Keratinocyte (primary cell): ENCODE results near the gene SGIP1. TPM values are rescaled to one million over a fixed set of nuclear protein-coding genes. Genes with fewer than 3 reads are reported as not detected.
A peak's percentile ranks its signal among the peaks of the same experiment; 100 is the strongest.

Source experiments
- DNase-seq: peaks from one replicate; pipeline ENCODE4 v3.0.0-alpha.2; 2011; ENCODE audit warnings: low read depth, missing footprints, low spot score
- FAIRE-seq: peaks from 2 replicates; lab custom pipeline; 2011; peaks lifted over from hg19 to GRCh38; lab: Jason Lieb, UNC
- H2AFZ ChIP-seq: 2 replicates; pipeline ENCODE4 v1.6.0; 2012; ENCODE audit warnings: low read length, control low read depth, inconsistent platforms; ENCODE audit not compliant: control insufficient read depth
- H3K27ac ChIP-seq: 2 replicates; pipeline ENCODE4 v1.5.1; 2011; ENCODE audit warnings: low read length; ENCODE audit not compliant: control insufficient read depth, insufficient read depth
- H3K27me3 ChIP-seq: 3 replicates; pipeline ENCODE4 v1.6.0; 2011; ENCODE audit warnings: low read length; ENCODE audit not compliant: control insufficient read depth, insufficient read depth; ENCODE audit errors: extremely low read depth
- H3K36me3 ChIP-seq, 2 experiments: 2 replicates in 1 of 2; 3 replicates in 1 of 2; pipeline ENCODE4 v1.5.1; 2011; ENCODE audit warnings: low read length in 2 of 2, mild to moderate bottlenecking in 1 of 2; ENCODE audit not compliant: control insufficient read depth in 2 of 2, insufficient read depth in 2 of 2; ENCODE audit errors: extremely low read depth in 1 of 2
- H3K4me1 ChIP-seq: 3 replicates; pipeline ENCODE4 v1.5.1; 2011; ENCODE audit warnings: low read length; ENCODE audit not compliant: control insufficient read depth, insufficient read depth; ENCODE audit errors: extremely low read depth
- H3K4me2 ChIP-seq: 3 replicates; pipeline ENCODE4 v1.6.0; 2011; ENCODE audit warnings: low read depth, low read length; ENCODE audit not compliant: control insufficient read depth, insufficient read depth; ENCODE audit errors: extremely low read depth
- H3K4me3 ChIP-seq, 3 experiments: fragments of 200-600 bp in 1 of 3; sonication (generic) in 1 of 3; 2 replicates in 2 of 3; 3 replicates in 1 of 3; pipeline ENCODE4 v1.5.1; 2011 to 2016; ENCODE audit warnings: low read length in 3 of 3, mild to moderate bottlenecking in 3 of 3, control low read depth in 2 of 3, inconsistent platforms in 1 of 3, low read depth in 1 of 3, mixed read lengths in 1 of 3, mixed run types in 1 of 3, moderate library complexity in 1 of 3; ENCODE audit not compliant: control insufficient read depth in 2 of 3, insufficient read depth in 2 of 3; ENCODE audit errors: extremely low read depth in 1 of 3
- H3K79me2 ChIP-seq: 2 replicates; pipeline ENCODE4 v1.6.0; 2012; ENCODE audit warnings: low read length; ENCODE audit not compliant: control insufficient read depth, insufficient read depth
- H3K9ac ChIP-seq: 3 replicates; pipeline ENCODE4 v1.6.0; 2011; ENCODE audit warnings: low read length; ENCODE audit not compliant: control insufficient read depth, insufficient read depth; ENCODE audit errors: extremely low read depth
- H3K9me1 ChIP-seq: 3 replicates; pipeline ENCODE4 v1.6.0; 2011; ENCODE audit warnings: low read length; ENCODE audit not compliant: control insufficient read depth, insufficient read depth; ENCODE audit errors: extremely low read depth
- H3K9me3 ChIP-seq: 2 replicates; pipeline ENCODE4 v1.5.1; 2012; ENCODE audit warnings: low read depth, low read length; ENCODE audit not compliant: control insufficient read depth
- H4K20me1 ChIP-seq: 3 replicates; pipeline ENCODE4 v1.6.0; 2011; ENCODE audit warnings: low read length; ENCODE audit not compliant: control insufficient read depth, insufficient read depth; ENCODE audit errors: extremely low read depth
- CTCF ChIP-seq, 3 experiments: IDR thresholded peaks in 1 of 3; conservative IDR thresholded peaks in 1 of 3; optimal IDR thresholded peaks in 1 of 3; 2 replicates in 2 of 3; 3 replicates in 1 of 3; pipeline versions ENCODE3 to v1.5.1; 2011; ENCODE audit warnings: low read length in 3 of 3, mild to moderate bottlenecking in 3 of 3, moderate library complexity in 2 of 3, control low read depth in 1 of 3, inconsistent platforms in 1 of 3; ENCODE audit not compliant: insufficient read depth in 2 of 3; ENCODE audit errors: extremely low read depth in 1 of 3
- EZH2 ChIP-seq: IDR thresholded peaks from one replicate; pipeline ENCODE4 v1.6.1; 2012; ENCODE audit warnings: inconsistent platforms, mild to moderate bottlenecking, low read length, moderate library complexity
- dilution Hi-C: fragments of 300-500 bp; cut with MboI; formaldehyde crosslinking; loops from one replicate; pipeline ENCODE4 v1.7.0; 2020; ENCODE audit warnings: low sequenced_read_pairs; ENCODE audit not compliant: extremely low pct_ligation_motif_present
- polyA plus RNA-seq, 5 experiments: library from polyadenylated mRNA; depleted of rRNA in 3 of 5; stranded (reverse) in 3 of 5; stranded (forward) in 1 of 5; unstranded in 1 of 5; fragments of >200 nt; gene quantifications; 1 replicate in 1 of 5; 2 replicates in 3 of 5; 3 replicates in 1 of 5; pipeline versions ENCODE4 v1.2.1 to v1.2.3, GENCODE V29; 2011 to 2012; ENCODE audit warnings: missing spikeins in 2 of 5, low read depth in 1 of 5, low replicate concordance in 1 of 5

SGIP1 gene
- polyA plus RNA-seq, 1 donor (not counting 4 experiments of a cell fraction or from before 2014, with no cell fraction given): 0.05 TPM

GRCh38 chr1:66550243-66550642 is 16.3 kb downstream of the SGIP1 start:
- no peak for TF ChIP-seq EZH2
- TF ChIP-seq CTCF (optimal IDR thresholded peaks at IDR 0.05 in 1 of 3, IDR thresholded peaks at IDR 0.05 in 1 of 3, conservative IDR thresholded peaks at IDR 0.05 in 1 of 3; ENCODE audit: extremely low read depth in 1 of 3, insufficient read depth in 2 of 3, low read length in 3 of 3): no peak

GRCh38 chr1:66552287-66552686 is 18.3 kb downstream of the SGIP1 start:
- no peaks in the 10 kb centered on the region for H3K36me3 ChIP-seq
- no peaks in the 10 kb centered on the region for H3K9me1 ChIP-seq
- H3K9me3 ChIP-seq: no peaks in the 10 kb centered on the region
- no peak overlapping the region for H3K4me3 ChIP-seq
- DNase-seq (no peak), FAIRE-seq (peak; percentile 69)
- no peaks in the 10 kb centered on the region for H4K20me1 ChIP-seq
- peaks cover 11% of the 10 kb centered on the region for H3K4me1 ChIP-seq
- no peaks in the 10 kb centered on the region for H3K79me2 ChIP-seq
- H2AFZ ChIP-seq: no peak overlapping the region
- dilution Hi-C loops: no loop called here
- H3K27ac ChIP-seq: no peak overlapping the region
- TF ChIP-seq EZH2: no peak
- no peak for TF ChIP-seq CTCF (optimal IDR thresholded peaks at IDR 0.05 in 1 of 3, IDR thresholded peaks at IDR 0.05 in 1 of 3, conservative IDR thresholded peaks at IDR 0.05 in 1 of 3; ENCODE audit: extremely low read depth in 1 of 3, insufficient read depth in 2 of 3, low read length in 3 of 3)
- no peak overlapping the region for H3K4me2 ChIP-seq
- H3K9ac ChIP-seq: no peak overlapping the region
- H3K27me3 ChIP-seq: no peaks in the 10 kb centered on the region

More at GRCh38 chr1:66550243-66550642, 16.3 kb downstream of the SGIP1 start:
- no peak overlapping the region for H3K27ac ChIP-seq
- H3K9ac ChIP-seq: no peak overlapping the region
- H3K79me2 ChIP-seq: no peaks in the 10 kb centered on the region
- no peaks in the 10 kb centered on the region for H3K4me1 ChIP-seq
- no peak overlapping the region for H2AFZ ChIP-seq
- dilution Hi-C loops: no loop called here
- H3K9me3 ChIP-seq: no peaks in the 10 kb centered on the region
- H3K4me2 ChIP-seq: no peak overlapping the region
- no peak for DNase-seq
- H3K27me3 ChIP-seq: no peaks in the 10 kb centered on the region
- FAIRE-seq: no peak
- no peaks in the 10 kb centered on the region for H4K20me1 ChIP-seq
- no peak overlapping the region for H3K4me3 ChIP-seq
- H3K9me1 ChIP-seq: no peaks in the 10 kb centered on the region
- no peaks in the 10 kb centered on the region for H3K36me3 ChIP-seq
